ENCODE results near the gene ESAM. TPM values are rescaled to one million over a fixed set of nuclear protein-coding genes. Genes with fewer than 3 reads are reported as not detected.
"Not testable (repeated sequence)": the region's sequence is repeated elsewhere in the genome, so short reads cannot be mapped to it uniquely, and the experiment has no call there.

Gene ESAM
- total RNA-seq, 1 donor = 0.43 TPM

DNA sequence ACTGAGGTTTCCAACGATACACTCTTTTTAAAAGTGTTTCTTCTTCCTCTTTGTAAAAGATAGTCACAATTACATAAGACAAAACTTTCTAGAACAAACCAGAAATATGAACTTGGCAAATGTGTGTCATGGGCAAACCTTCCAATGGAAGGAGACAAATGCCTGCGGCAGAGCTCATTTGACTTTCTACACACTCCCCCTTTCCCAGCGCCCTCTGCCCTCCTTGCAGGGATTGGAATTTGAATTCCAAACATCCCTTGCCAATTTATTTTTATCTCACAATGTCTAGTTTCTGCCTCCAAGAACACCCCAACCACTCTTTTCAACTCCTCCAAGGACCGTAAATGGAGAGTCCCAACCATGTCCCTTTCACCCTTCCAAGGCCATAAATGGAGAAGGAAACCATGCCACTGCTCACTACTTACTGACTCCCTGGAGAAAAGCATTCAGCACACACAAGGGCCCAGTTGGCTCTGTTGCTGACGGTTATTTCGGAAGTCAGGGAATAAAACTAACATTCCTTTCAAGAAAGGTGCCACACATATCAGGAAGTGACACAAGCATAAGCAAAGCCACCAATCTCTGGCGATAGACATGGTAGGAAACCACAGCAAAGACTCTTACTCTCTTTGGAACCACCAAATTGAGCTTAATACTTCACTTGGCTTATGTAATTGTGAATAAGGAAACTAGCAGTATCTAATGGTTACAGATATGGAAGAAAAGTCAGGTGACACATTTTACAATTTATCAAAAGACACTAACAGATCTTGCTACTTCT is 15.0 kb upstream of the ESAM start:
- TF ChIP-seq, protein P1, sequence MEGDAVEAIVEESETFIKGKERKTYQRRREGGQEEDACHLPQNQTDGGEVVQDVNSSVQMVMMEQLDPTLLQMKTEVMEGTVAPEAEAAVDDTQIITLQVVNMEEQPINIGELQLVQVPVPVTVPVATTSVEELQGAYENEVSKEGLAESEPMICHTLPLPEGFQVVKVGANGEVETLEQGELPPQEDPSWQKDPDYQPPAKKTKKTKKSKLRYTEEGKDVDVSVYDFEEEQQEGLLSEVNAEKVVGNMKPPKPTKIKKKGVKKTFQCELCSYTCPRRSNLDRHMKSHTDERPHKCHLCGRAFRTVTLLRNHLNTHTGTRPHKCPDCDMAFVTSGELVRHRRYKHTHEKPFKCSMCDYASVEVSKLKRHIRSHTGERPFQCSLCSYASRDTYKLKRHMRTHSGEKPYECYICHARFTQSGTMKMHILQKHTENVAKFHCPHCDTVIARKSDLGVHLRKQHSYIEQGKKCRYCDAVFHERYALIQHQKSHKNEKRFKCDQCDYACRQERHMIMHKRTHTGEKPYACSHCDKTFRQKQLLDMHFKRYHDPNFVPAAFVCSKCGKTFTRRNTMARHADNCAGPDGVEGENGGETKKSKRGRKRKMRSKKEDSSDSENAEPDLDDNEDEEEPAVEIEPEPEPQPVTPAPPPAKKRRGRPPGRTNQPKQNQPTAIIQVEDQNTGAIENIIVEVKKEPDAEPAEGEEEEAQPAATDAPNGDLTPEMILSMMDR (IDR thresholded peaks at IDR 0.05; ENCODE audit: insufficient read depth, low read depth, low read length) = no peak

DNA sequence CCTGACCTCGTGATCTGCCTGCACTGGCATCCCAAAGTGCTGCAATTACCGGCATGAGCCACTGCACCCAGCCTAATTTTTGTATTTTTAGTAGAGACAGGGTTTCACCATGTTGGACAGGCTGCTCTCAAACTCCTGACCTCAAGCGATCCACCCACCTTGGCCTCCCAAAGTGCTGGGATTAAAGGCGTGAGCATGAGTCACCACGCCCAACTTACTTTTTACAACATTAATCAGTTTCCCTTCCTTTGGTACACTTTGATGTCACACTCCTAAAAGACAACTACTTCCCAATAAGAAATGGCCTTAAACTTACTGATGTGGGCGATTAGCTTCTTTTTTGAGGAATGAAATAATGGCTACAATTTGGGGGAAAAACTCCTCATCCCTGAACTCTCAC is 8.9 kb upstream of the ESAM start:
- DNase-seq (ENCODE audit: low read depth); H3K4me3 ChIP-seq (ENCODE audit: low read depth, low read length): not testable (repeated sequence)

More for the DNA sequence above, 15.0 kb upstream of the ESAM start:
- no peak overlapping the region for H3K4me3 ChIP-seq (ENCODE audit: low read depth, low read length)
- DNase-seq (ENCODE audit: low read depth) = no peak

DNA sequence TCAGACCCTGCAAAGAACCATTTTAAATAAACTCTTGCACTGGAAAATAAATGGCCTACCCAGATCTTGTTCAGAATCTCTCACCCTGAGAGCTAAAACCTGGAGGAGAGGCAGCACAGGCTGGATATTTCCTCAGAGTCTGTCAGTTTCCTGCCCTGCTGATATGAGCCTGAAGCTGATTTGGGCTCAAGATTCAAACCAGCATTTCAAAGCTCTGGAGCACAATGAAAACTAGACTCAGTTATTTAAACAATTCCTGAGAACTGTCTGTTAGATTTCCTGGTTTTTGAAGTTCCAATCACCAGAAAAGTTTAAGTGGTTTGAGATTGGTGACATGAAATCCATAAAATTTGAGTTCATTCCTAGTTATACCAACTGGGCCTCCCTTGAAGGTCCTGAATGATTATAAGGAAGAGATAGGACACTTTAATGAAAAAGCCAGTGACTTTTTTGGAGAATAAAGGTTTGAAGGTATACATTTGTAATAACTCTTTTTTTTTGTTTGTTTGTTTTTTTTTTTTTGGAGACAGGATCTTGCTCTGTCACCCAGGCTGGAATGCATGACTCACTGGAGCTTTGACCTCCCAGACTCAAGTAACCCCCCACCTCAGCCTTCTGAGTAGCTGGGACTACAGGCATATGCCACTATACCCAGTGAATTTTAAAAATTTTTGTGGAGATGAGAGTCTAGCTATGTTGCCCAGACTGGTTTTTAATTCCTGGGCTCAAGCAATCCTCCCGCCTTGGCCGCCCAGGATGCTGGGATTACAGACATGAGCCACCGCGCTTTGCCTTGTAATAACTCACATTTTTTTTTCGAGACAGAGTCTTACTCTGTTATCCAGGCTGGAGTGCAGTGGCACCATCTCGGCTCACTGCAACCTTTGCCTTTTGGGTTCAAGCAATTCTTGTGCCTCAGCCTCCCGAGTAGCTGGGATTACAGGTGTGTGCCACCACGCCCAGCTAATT is 8.0 kb upstream of the ESAM start:
- H3K4me3 ChIP-seq (ENCODE audit: low read depth, low read length) = no peak overlapping the region
- DNase-seq (ENCODE audit: low read depth) = peak; percentile 54
- TF ChIP-seq, protein P1 (IDR thresholded peaks at IDR 0.05; ENCODE audit: insufficient read depth, low read depth, low read length) = no peak

DNA sequence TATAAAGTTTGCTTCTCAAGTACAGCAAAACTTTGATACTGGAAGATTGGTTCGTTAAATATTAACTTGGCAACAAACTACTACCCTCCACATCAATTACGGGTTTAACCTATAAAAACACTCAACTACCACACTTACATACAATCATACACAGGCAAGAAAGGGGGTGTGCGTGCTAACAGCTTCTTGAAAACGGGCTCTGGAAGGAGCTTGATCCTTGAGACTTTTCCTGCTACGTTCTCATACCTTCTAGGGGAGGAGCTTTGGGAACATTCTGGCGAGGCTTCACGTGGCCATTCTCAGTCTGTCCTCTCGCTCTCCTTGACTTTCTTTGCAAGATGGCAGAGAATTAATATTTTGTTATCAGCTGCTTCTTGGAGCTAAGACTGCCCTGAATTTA is 6.8 kb upstream of the ESAM start:
- DNase-seq (ENCODE audit: low read depth) = no peak
- TF ChIP-seq, protein P1 (IDR thresholded peaks at IDR 0.05; ENCODE audit: insufficient read depth, low read depth, low read length) = no peak
- no peak overlapping the region for H3K4me3 ChIP-seq (ENCODE audit: low read depth, low read length)

DNA sequence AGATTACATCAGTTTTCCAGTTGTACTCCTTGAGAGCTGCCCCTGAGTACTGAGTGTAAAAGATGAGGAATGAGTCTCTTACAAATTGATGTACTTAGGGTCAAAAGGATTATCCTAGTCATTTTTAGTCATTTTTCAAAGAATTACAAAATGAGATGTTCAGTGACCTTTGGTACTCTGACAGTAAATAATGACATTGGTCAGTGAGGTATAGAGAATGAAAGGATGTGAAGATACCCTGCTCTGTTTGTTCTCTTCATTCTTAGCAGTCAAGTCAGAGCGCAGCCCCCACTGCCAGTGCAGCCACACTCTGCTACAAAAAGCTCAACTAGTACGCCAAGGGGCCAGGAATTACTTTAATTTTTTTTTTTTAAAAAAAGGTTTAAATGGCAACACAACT is 4.1 kb upstream of the ESAM start:
- no peak for DNase-seq (ENCODE audit: low read depth)
- TF ChIP-seq, protein P1 (IDR thresholded peaks at IDR 0.05; ENCODE audit: insufficient read depth, low read depth, low read length) = no peak
- H3K4me3 ChIP-seq (ENCODE audit: low read depth, low read length) = no peak overlapping the region

DNA sequence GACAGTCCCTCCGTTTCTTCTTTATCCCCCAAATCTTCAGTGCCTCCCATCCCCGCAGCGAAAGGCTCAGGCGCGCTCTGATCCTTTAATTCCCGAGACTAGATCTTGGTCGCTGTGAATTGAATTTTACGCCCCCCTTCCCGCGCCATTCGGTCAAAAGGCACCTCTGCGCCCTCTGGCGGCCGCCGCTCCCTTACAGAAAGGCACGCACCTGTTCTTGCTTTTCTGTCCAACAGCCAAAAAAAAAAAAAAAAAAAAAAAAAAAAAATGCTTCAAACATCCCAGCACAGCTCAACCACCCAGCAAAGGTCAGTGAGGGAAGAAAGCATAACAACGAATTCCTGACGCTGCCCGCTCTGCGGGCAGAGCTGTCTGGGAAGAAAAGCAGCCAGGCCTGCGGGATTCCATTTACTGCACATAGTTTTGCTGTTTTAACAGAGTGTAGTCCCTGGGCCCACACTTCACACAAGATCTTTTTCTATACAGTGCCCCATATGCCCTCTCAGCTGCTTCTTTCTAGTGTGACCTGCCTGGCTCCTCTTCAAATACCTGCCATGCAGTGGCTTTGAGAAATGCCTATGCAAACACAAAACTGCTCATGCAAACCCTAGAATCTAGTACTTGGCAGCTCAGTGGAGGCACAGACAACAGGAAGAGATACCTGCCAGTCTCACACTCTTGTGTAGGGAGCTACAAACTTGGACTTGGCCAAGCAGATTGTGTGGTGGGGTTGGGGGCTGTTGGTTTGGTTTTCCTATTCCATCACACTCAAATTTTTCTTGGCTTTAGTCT is 1.3 kb upstream of the ESAM start:
- peak; percentile 76 for DNase-seq (ENCODE audit: low read depth)
- TF ChIP-seq, protein P1 (IDR thresholded peaks at IDR 0.05; ENCODE audit: insufficient read depth, low read depth, low read length) = peak; percentile 75
- H3K4me3 ChIP-seq (ENCODE audit: low read depth, low read length) = peak overlapping the region; percentile 68

All from fibroblast of villous mesenchyme (primary cell).